ENCODE data around the gene C17orf67.
"Not testable (repeated sequence)": the region's sequence is repeated elsewhere in the genome, so short reads cannot be mapped to it uniquely, and the experiment has no call there.

C17orf67 gene

DNA sequence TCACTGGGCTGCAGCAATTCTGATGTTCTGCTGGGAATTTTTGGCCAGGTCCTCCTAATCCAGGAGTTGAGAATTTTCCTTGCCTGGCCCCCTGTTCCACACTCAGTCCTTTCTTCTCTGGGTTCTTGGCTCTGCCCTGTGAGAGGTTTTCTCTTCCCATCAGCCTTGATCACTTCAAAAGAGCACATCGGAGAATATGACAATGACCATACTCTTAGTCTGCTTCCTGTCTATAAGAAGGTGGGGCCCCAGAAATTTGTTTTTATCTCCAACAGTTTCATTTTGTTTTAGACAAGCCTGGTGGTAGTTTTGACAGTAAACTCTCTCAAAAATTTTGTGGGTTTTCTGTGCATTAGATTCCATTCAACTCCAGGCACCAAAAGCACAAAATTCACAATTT lies 70.7 kb downstream of the C17orf67 start:
- H3K4me3 ChIP-seq (ENCODE audit: low read depth, low read length): no peak overlapping the region
- no peak for DNase-seq (ENCODE audit: low read depth, low spot score)
- TF ChIP-seq, protein P1, sequence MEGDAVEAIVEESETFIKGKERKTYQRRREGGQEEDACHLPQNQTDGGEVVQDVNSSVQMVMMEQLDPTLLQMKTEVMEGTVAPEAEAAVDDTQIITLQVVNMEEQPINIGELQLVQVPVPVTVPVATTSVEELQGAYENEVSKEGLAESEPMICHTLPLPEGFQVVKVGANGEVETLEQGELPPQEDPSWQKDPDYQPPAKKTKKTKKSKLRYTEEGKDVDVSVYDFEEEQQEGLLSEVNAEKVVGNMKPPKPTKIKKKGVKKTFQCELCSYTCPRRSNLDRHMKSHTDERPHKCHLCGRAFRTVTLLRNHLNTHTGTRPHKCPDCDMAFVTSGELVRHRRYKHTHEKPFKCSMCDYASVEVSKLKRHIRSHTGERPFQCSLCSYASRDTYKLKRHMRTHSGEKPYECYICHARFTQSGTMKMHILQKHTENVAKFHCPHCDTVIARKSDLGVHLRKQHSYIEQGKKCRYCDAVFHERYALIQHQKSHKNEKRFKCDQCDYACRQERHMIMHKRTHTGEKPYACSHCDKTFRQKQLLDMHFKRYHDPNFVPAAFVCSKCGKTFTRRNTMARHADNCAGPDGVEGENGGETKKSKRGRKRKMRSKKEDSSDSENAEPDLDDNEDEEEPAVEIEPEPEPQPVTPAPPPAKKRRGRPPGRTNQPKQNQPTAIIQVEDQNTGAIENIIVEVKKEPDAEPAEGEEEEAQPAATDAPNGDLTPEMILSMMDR (IDR thresholded peaks at IDR 0.05; ENCODE audit: low read depth, low read length): no peak
- in situ Hi-C loops (cut with HindIII; ENCODE audit: low sequenced_read_pairs): no loop called here

- H3K4me3 ChIP-seq (ENCODE audit: low read depth, low read length): no peak overlapping the region
- TF ChIP-seq, protein P1 (IDR thresholded peaks at IDR 0.05; ENCODE audit: low read depth, low read length): no peak
- in situ Hi-C loops (cut with HindIII; ENCODE audit: low sequenced_read_pairs): no loop called here
- DNase-seq (ENCODE audit: low read depth, low spot score): no peak
These were observed 71.6 kb downstream of the C17orf67 start for GRCh38 chr17:56762144-56762543.

GRCh38 chr17:56761387-56761786 lies 72.3 kb downstream of the C17orf67 start:
- TF ChIP-seq, protein P1 (IDR thresholded peaks at IDR 0.05; ENCODE audit: low read depth, low read length): no peak
- no peak overlapping the region for H3K4me3 ChIP-seq (ENCODE audit: low read depth, low read length)
- in situ Hi-C loops (cut with HindIII; ENCODE audit: low sequenced_read_pairs): no loop called here
- no peak for DNase-seq (ENCODE audit: low read depth, low spot score)

- in situ Hi-C loops (cut with HindIII; ENCODE audit: low sequenced_read_pairs); H3K4me3 ChIP-seq (ENCODE audit: low read depth, low read length); DNase-seq (ENCODE audit: low read depth, low spot score): not testable (repeated sequence)
These were observed 76.1 kb downstream of the C17orf67 start for GRCh38 chr17:56757611-56758010.

DNA sequence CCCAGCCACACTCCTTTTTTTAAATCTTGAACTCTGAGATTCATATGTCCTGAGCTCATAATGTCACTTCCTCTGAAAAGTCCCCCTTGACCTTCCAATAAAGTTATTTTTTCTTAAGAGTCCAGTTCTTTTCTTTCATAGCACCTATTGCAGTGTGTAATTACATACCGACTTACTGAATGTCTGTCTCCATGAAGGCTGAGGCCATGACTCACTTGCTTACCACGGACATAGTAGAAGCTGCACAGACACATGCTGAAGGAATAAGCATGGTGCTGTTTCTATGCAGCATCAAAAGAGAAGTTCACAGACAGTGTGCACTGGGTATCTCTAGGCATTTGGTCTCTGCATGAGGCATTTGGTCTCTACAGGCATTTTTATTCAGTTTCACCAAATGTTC lies 77.2 kb downstream of the C17orf67 start:
- in situ Hi-C loops (cut with HindIII; ENCODE audit: low sequenced_read_pairs): no loop called here
- H3K4me3 ChIP-seq (ENCODE audit: low read depth, low read length): no peak overlapping the region
- TF ChIP-seq, protein P1 (IDR thresholded peaks at IDR 0.05; ENCODE audit: low read depth, low read length): no peak
- DNase-seq (ENCODE audit: low read depth, low spot score): peak; percentile 92

- DNase-seq (ENCODE audit: low read depth, low spot score): no peak
- H3K4me3 ChIP-seq (ENCODE audit: low read depth, low read length): no peak overlapping the region
- in situ Hi-C loops (cut with HindIII; ENCODE audit: low sequenced_read_pairs): no loop called here
- TF ChIP-seq, protein P1 (IDR thresholded peaks at IDR 0.05; ENCODE audit: low read depth, low read length): no peak
These were observed 78.4 kb downstream of the C17orf67 start for GRCh38 chr17:56755310-56755709.

DNA sequence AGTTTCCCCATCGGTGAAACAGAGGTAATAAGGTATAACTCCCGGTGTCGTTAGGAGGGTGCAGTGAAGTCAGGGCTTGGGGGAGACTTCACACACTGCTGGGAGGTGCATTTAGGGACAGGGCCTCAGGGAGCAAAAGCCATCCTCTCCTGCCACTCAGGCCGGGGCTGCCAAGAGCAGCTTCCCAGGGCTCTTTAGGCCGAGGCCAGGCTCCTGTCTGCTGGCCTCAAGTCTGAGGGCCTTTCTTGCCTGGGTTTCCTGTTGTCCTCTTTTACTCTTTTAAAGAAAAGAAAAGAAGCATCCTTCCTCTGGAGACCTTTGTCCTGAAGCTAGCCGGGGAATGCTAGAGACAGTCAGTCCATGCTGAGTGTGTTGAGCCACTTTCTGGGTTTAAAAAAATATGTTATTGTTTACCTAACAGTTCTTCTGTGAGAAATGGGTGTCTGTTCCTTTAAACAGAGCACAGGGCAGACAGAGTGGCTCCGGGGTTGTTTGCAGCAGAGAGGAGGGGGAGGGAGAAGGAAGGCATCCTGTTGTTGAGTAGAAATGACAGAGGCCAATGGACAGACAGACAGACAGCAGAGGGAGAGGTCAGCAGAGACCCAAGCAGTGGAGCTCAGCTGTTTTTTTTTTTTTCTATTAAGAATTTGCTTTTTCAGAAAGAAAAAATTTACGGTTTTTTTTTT lies 79.1 kb downstream of the C17orf67 start:
- no peak overlapping the region for H3K4me3 ChIP-seq (ENCODE audit: low read depth, low read length)
- in situ Hi-C loops (cut with HindIII; ENCODE audit: low sequenced_read_pairs): no loop called here
- TF ChIP-seq, protein P1 (IDR thresholded peaks at IDR 0.05; ENCODE audit: low read depth, low read length): no peak
- DNase-seq (ENCODE audit: low read depth, low spot score): peak; percentile 59

All from astrocyte of the spinal cord (primary cell).